Measurements from ENCODE around the gene RANBP9.

GRCh38 chr6:13682346-13682745 is 29.3 kb downstream of the RANBP9 start:
- no peak for TF ChIP-seq YY1 (IDR thresholded peaks at IDR 0.05; ENCODE audit: insufficient read depth, insufficient read length)
- TF ChIP-seq ZNF274 (IDR thresholded peaks at IDR 0.05; ENCODE audit: low read depth, low read length): no peak
